GM12801 (cell line): ENCODE data around the gene GRID1.

Experiments used
- CTCF ChIP-seq: IDR thresholded peaks from one replicate; pipeline ENCODE4 v1.5.1; 2011; ENCODE audit warnings: control low read depth; ENCODE audit not compliant: insufficient read length; ENCODE audit errors: extremely low read depth

Gene GRID1

DNA sequence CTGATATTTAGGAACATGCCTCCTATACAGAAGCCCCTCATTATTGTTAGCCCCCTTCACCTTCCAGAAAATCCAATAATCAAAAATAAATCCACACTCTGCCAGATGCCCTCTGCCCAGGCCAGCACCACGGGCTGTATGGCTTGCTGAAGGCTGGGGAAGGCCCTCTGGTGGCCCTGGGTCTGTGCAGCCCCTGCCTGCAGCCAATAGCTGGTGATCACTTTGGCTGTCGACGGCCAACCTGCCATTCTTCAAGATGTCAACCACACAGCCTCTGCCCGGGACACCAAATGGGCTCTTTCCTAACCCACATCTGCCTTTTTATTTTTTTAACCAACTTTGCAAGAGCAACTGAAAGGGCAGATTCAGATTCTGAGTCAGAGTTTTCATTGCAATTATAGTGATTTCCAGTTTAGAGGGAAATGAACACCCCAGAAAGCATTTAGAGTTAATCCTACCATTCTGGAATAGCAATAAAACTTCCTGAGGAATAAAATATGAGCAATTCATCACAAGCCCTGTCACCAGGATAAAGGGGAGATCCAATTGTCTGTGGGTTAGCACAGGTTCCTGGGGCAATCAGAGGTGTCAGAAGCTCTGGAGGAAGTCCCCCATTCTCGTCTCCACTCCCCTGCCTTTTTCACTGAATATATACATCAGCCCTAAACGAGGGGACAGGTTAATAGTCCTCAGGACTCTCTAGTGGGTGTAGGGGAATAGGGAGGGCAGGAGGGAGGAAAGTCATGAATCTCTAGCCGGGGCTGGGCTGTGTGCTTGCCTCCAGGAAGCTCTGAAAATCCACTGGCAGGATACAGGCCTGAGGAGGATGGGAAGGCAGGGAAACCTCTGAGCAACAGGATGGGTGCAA, 211.3 kb downstream of the GRID1 start:
- no peak for TF ChIP-seq CTCF

- TF ChIP-seq CTCF = no peak
Measured at GRCh38 chr10:86153751-86154150, 212.8 kb downstream of the GRID1 start.

GRCh38 chr10:86152911-86153310, 213.7 kb downstream of the GRID1 start:
- TF ChIP-seq CTCF = no peak

- TF ChIP-seq CTCF = no peak
Measured at GRCh38 chr10:86152354-86152753, 214.2 kb downstream of the GRID1 start.

DNA sequence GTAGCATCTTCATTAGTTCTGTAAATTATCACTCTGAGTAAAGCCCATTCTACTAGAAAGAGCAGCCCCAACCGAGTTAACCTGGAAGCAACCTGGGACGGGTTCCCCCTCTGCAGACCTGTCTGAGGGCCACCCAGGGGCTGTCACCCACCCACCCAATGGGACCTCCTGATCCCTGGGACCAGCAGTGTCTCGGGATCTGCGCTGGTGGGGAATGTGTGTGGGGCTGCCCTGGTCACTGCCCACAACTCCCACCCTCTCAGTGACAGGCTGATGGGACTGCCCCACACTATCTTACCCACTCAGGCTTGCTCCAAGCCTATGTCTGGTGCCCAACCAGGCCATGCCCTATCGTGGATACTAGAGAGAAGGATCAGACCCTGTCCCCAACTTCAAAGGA, 215.0 kb downstream of the GRID1 start:
- no peak for TF ChIP-seq CTCF

DNA sequence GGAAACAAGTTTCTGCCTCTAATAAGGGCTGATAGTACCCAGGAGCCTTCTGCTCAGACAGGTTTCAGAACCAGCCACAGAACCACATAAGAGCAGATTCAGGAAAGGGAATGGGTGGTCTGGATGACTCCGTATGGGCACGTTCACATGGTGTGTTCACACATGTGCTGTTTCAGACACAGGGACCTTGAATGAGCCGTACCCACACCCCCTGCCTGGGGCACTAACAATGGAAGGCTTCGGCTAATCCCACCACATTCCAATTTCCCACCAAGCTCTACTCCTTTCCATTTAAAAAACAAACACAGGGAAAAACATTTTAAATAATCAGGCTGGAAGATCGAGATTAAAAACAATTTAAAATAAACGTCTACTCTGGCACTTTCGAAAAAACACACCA, 217.3 kb downstream of the GRID1 start:
- TF ChIP-seq CTCF = no peak

DNA sequence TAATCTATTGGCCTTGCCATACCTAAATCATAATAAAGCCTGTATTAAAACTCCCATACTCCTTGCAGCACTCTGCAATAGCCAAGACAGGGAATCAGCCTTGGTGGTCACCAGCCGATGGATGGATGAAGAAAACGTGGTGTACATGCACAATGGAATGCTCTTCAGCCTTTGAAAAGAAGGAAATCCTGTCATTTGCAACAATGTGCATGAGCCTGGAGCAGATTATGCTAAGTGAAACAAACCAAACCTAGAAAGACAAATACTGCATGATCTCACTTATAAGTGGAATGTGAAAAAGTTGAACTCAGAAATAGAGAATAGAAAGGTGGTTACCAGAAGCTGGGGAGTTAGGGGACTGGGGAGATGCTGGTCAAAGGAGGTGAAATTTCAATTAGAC, 218.5 kb downstream of the GRID1 start:
- no peak for TF ChIP-seq CTCF
